Caco-2 (cell line): ENCODE data around the gene ACTRT3. TPM values are rescaled to one million over a fixed set of nuclear protein-coding genes. Genes with fewer than 3 reads are reported as not detected.

ENCODE experiments used
- BruUV-seq: library from RNA; stranded (reverse); fragments of 400-500 nt; replicated peaks from 2 replicates; lab custom pipeline; 2021; lab: Mats Ljungman, UMichigan
- CTCF ChIA-PET: fragments of 300-600 bp; sonication (Branson Sonifier 250); formaldehyde crosslinking; loops from one replicate; lab custom pipeline; 2022; ENCODE audit warnings: antibody characterized with exemption; lab: Charles Lee
- POLR2A ChIA-PET: fragments of 300-600 bp; sonication (Branson Sonifier 250); formaldehyde crosslinking; loops from one replicate; lab custom pipeline; 2022; ENCODE audit warnings: antibody characterized with exemption; lab: Charles Lee
- DNase-seq, 2 experiments: peaks; one replicate each; pipeline versions ENCODE4 v3.0.0 to v3.0.0-alpha.2; 2020 to 2022
- H3K27me3 ChIP-seq: replicated peaks from 2 replicates; pipeline ENCODE4 v1.6.0; 2011; ENCODE audit warnings: low read length; ENCODE audit not compliant: control insufficient read depth, insufficient read depth
- H3K36me3 ChIP-seq: 2 replicates; pipeline ENCODE4 v1.5.1; 2011; ENCODE audit warnings: low read length; ENCODE audit not compliant: control insufficient read depth, insufficient read depth
- H3K4me1 ChIP-seq: fragments of 250-450 bp; sonication (Bioruptor Pico); 2 replicates; pipeline ENCODE4 v1.5.1; 2020; ENCODE audit warnings: mild to moderate bottlenecking
- H3K4me3 ChIP-seq: 2 replicates; pipeline ENCODE4 v1.5.1; 2011; ENCODE audit warnings: low read depth, mild to moderate bottlenecking, control low read depth, low read length
- H3K9me3 ChIP-seq: fragments of 250-450 bp; sonication (Bioruptor Pico); 2 replicates; pipeline ENCODE4 v1.5.1; 2020; ENCODE audit warnings: mild to moderate bottlenecking, moderate library complexity
- H3K27ac Mint-ChIP-seq: one replicate; pipeline ENCODE4 v1.8.0; 2022; ENCODE audit warnings: mixed read lengths; ENCODE audit not compliant: unreplicated experiment
- H3K27me3 Mint-ChIP-seq: one replicate; pipeline ENCODE4 v1.8.0; 2022; ENCODE audit warnings: mixed read lengths; ENCODE audit not compliant: insufficient read depth, unreplicated experiment
- H3K36me3 Mint-ChIP-seq: one replicate; pipeline ENCODE4 v1.8.0; 2022; ENCODE audit warnings: mild to moderate bottlenecking, mixed read lengths; ENCODE audit not compliant: insufficient read depth, unreplicated experiment
- H3K4me1 Mint-ChIP-seq: one replicate; pipeline ENCODE4 v1.8.0; 2022; ENCODE audit warnings: low read depth, mixed read lengths; ENCODE audit not compliant: unreplicated experiment
- H3K4me3 Mint-ChIP-seq: one replicate; pipeline ENCODE4 v1.8.0; 2022; ENCODE audit warnings: mild to moderate bottlenecking, moderate library complexity, mixed read lengths; ENCODE audit not compliant: unreplicated experiment
- H3K9me3 Mint-ChIP-seq: one replicate; pipeline ENCODE4 v1.8.0; 2022; ENCODE audit warnings: mixed read lengths; ENCODE audit not compliant: unreplicated experiment
- CTCF ChIP-seq, 2 experiments: fragments of 200-600 bp in 1 of 2; IDR thresholded peaks; 1 replicate in 1 of 2; 2 replicates in 1 of 2; pipeline versions ENCODE4 v1.5.1 to v1.8.0; 2011 to 2022; ENCODE audit warnings: antibody characterized with exemption in 1 of 2, control low read depth in 1 of 2, inconsistent platforms in 1 of 2, low read depth in 1 of 2, low read length in 1 of 2, mild to moderate bottlenecking in 1 of 2, moderate library complexity in 1 of 2; ENCODE audit not compliant: insufficient read depth in 1 of 2, severe bottlenecking in 1 of 2, unreplicated experiment in 1 of 2
- intact Hi-C: fragments of 100-400 bp; cut with micrococcal nuclease; formaldehyde crosslinking; loops from one replicate; pipeline ENCODE4 v1.10.0; 2022; ENCODE audit not compliant: unreplicated experiment
- total RNA-seq: library from RNA; stranded (reverse); gene quantifications from 2 replicates; pipeline ENCODE4 v1.2.3, GENCODE V29; 2022

ACTRT3 gene
- total RNA-seq, 1 experiment from 2014 or later = not detected

- no TSS peak for BruUV-seq
- Histone ChIP-seq H3K4me3 (no peak overlapping the region), H3K36me3 (no peaks in the 10 kb centered on the region), H3K9me3 (no peaks in the 10 kb centered on the region), H3K27me3 (no peaks in the 10 kb centered on the region), H3K4me1 (no peaks in the 10 kb centered on the region)
- no peaks in the 10 kb centered on the region for H3K27me3 Mint-ChIP-seq
- H3K4me1 Mint-ChIP-seq = no peaks in the 10 kb centered on the region
- CTCF ChIA-PET = no interaction called here
- POLR2A ChIA-PET = no interaction called here
- no peak for TF ChIP-seq CTCF (IDR thresholded peaks at IDR 0.05; ENCODE audit: insufficient read depth in 1 of 2, low read depth in 1 of 2, low read length in 1 of 2, severe bottlenecking in 1 of 2, unreplicated experiment in 1 of 2)
- DNase-seq = no peak
- no peaks in the 10 kb centered on the region for H3K9me3 Mint-ChIP-seq
- H3K36me3 Mint-ChIP-seq = peaks cover 54% of the 10 kb centered on the region
- H3K4me3 Mint-ChIP-seq = no peak overlapping the region
- no peak overlapping the region for H3K27ac Mint-ChIP-seq
- intact Hi-C loops = no loop called here
Observed at GRCh38 chr3:169780742-169781141, 11.4 kb upstream of the ACTRT3 start.

GRCh38 chr3:169777822-169778221, 8.5 kb upstream of the ACTRT3 start:
- H3K9me3 ChIP-seq = no peaks in the 10 kb centered on the region
- no peaks in the 10 kb centered on the region for H3K27me3 ChIP-seq
- no peak for TF ChIP-seq CTCF (IDR thresholded peaks at IDR 0.05; ENCODE audit: insufficient read depth in 1 of 2, low read depth in 1 of 2, low read length in 1 of 2, severe bottlenecking in 1 of 2, unreplicated experiment in 1 of 2)
- ChIA-PET POLR2A (no interaction called here), CTCF (no interaction called here)
- Mint-ChIP-seq H3K27ac (no peak overlapping the region), H3K36me3 (peaks cover 67% of the 10 kb centered on the region), H3K27me3 (no peaks in the 10 kb centered on the region), H3K9me3 (no peaks in the 10 kb centered on the region), H3K4me3 (no peak overlapping the region), H3K4me1 (peaks cover 5% of the 10 kb centered on the region)
- DNase-seq = no peak
- H3K36me3 ChIP-seq = no peaks in the 10 kb centered on the region
- intact Hi-C loops = no loop called here
- H3K4me3 ChIP-seq = no peak overlapping the region
- no peaks in the 10 kb centered on the region for H3K4me1 ChIP-seq
- BruUV-seq = no TSS peak

GRCh38 chr3:169774186-169774585, 4.8 kb upstream of the ACTRT3 start:
- TSS peak; percentile 33 for BruUV-seq
- peaks cover 57% of the 10 kb centered on the region for H3K36me3 Mint-ChIP-seq
- ChIA-PET CTCF (no interaction called here), POLR2A (interaction anchor here (0.8 to 1.4 kb wide), 3 partner anchors 9 to 24 kb away, joined by 5 to 12 read pairs (median 6); partner anchors contain the start of gene TERC)
- no peaks in the 10 kb centered on the region for H3K9me3 ChIP-seq
- TF ChIP-seq CTCF (IDR thresholded peaks at IDR 0.05; ENCODE audit: insufficient read depth in 1 of 2, low read depth in 1 of 2, low read length in 1 of 2, severe bottlenecking in 1 of 2, unreplicated experiment in 1 of 2) = no peak
- no peak for DNase-seq
- intact Hi-C loops = no loop called here
- H3K27ac Mint-ChIP-seq = peak overlapping the region; percentile 98
- H3K36me3 ChIP-seq = no peaks in the 10 kb centered on the region
- no peaks in the 10 kb centered on the region for H3K4me1 ChIP-seq
- H3K4me3 Mint-ChIP-seq = peak overlapping the region; percentile 94
- H3K27me3 Mint-ChIP-seq = no peaks in the 10 kb centered on the region
- H3K9me3 Mint-ChIP-seq = no peaks in the 10 kb centered on the region
- H3K27me3 ChIP-seq = no peaks in the 10 kb centered on the region
- H3K4me1 Mint-ChIP-seq = peaks cover 5% of the 10 kb centered on the region
- H3K4me3 ChIP-seq = peak overlapping the region; percentile 90
